Astrocyte (in vitro differentiated cells and primary cell): ENCODE data around the gene SNED1. TPM values are rescaled to one million over a fixed set of nuclear protein-coding genes. Genes with fewer than 3 reads are reported as not detected.

Experiments
- DNase-seq: peaks from one replicate; pipeline ENCODE4 v3.0.0-alpha.2; 2010; ENCODE audit warnings: low read depth
- FAIRE-seq: peaks from 2 replicates; lab custom pipeline; 2011; peaks lifted over from hg19 to GRCh38; lab: Jason Lieb, UNC
- H2AFZ ChIP-seq: 2 replicates; pipeline ENCODE4 v1.6.0; 2012; ENCODE audit warnings: low read depth, low read length, inconsistent platforms
- H3K27ac ChIP-seq: 2 replicates; pipeline ENCODE4 v1.5.1; 2011; ENCODE audit warnings: low read depth, low read length, inconsistent platforms
- H3K27me3 ChIP-seq: 2 replicates; pipeline ENCODE4 v1.6.0; 2011; ENCODE audit warnings: low read length, inconsistent platforms; ENCODE audit not compliant: insufficient read depth
- H3K36me3 ChIP-seq: 2 replicates; pipeline ENCODE4 v1.5.1; 2011; ENCODE audit warnings: low read length, inconsistent platforms; ENCODE audit not compliant: insufficient read depth
- H3K4me1 ChIP-seq: 2 replicates; pipeline ENCODE4 v1.5.1; 2011; ENCODE audit warnings: low read length, inconsistent platforms; ENCODE audit not compliant: insufficient read depth
- H3K4me2 ChIP-seq: 2 replicates; pipeline ENCODE4 v1.6.0; 2012; ENCODE audit warnings: low read length, inconsistent platforms
- H3K4me3 ChIP-seq: 2 replicates; pipeline ENCODE4 v1.5.1; 2011; ENCODE audit warnings: low read depth, mild to moderate bottlenecking, low read length, inconsistent platforms; ENCODE audit not compliant: insufficient read depth
- H3K79me2 ChIP-seq: 2 replicates; pipeline ENCODE4 v1.6.0; 2012; ENCODE audit warnings: mild to moderate bottlenecking, low read length, inconsistent platforms; ENCODE audit not compliant: insufficient read depth
- H3K9ac ChIP-seq: 2 replicates; pipeline ENCODE4 v1.6.0; 2012; ENCODE audit warnings: mild to moderate bottlenecking, low read length, inconsistent platforms
- H3K9me3 ChIP-seq: 2 replicates; pipeline ENCODE4 v1.5.1; 2012; ENCODE audit warnings: low read depth, mild to moderate bottlenecking, low read length, inconsistent platforms; ENCODE audit not compliant: insufficient read depth
- H4K20me1 ChIP-seq: 2 replicates; pipeline ENCODE4 v1.6.0; 2012; ENCODE audit warnings: low read length, inconsistent platforms; ENCODE audit not compliant: insufficient read depth
- H3K27ac Mint-ChIP-seq: one replicate; pipeline ENCODE4 v1.8.0; 2021; ENCODE audit warnings: mild to moderate bottlenecking, mixed read lengths; ENCODE audit not compliant: unreplicated experiment
- H3K27me3 Mint-ChIP-seq: one replicate; pipeline ENCODE4 v1.8.0; 2021; ENCODE audit warnings: low read depth, mixed read lengths; ENCODE audit not compliant: unreplicated experiment
- H3K36me3 Mint-ChIP-seq: one replicate; pipeline ENCODE4 v1.8.0; 2021; ENCODE audit warnings: low read depth, mixed read lengths; ENCODE audit not compliant: unreplicated experiment
- H3K4me1 Mint-ChIP-seq: one replicate; pipeline ENCODE4 v1.8.0; 2021; ENCODE audit warnings: low read depth, mixed read lengths; ENCODE audit not compliant: unreplicated experiment
- H3K4me3 Mint-ChIP-seq: one replicate; pipeline ENCODE4 v1.8.0; 2021; ENCODE audit warnings: mild to moderate bottlenecking, moderate library complexity, mixed read lengths; ENCODE audit not compliant: unreplicated experiment
- H3K9me3 Mint-ChIP-seq: one replicate; pipeline ENCODE4 v1.8.0; 2021; ENCODE audit warnings: mild to moderate bottlenecking, mixed read lengths; ENCODE audit not compliant: unreplicated experiment
- CTCF ChIP-seq: IDR thresholded peaks from 2 replicates; pipeline ENCODE4 v1.5.1; 2011; ENCODE audit warnings: low read depth, mild to moderate bottlenecking, inconsistent platforms, low read length, moderate library complexity; ENCODE audit not compliant: insufficient read depth
- EZH2 ChIP-seq: IDR thresholded peaks from 2 replicates; pipeline ENCODE4 v1.6.1; 2012; ENCODE audit warnings: mild to moderate bottlenecking, low read length, inconsistent platforms; ENCODE audit not compliant: insufficient read depth
- total RNA-seq: library from RNA; stranded (reverse); gene quantifications from 2 replicates; pipeline ENCODE4 v1.2.1, GENCODE V29; 2021

Gene SNED1
- total RNA-seq, 1 donor from 2014 or later, result 0.23 TPM

- Histone ChIP-seq H3K4me1 (peaks cover 8% of the 10 kb centered on the region), H3K79me2 (no peaks in the 10 kb centered on the region), H2AFZ (no peak overlapping the region), H3K4me2 (no peak overlapping the region), H3K36me3 (no peaks in the 10 kb centered on the region), H3K27me3 (no peaks in the 10 kb centered on the region), H4K20me1 (peaks cover 18% of the 10 kb centered on the region), H3K4me3 (no peak overlapping the region), H3K9me3 (peaks cover 13% of the 10 kb centered on the region), H3K27ac (no peak overlapping the region), H3K9ac (no peak overlapping the region)
- no peak for DNase-seq
- Mint-ChIP-seq H3K4me3 (no peak overlapping the region), H3K4me1 (no peaks in the 10 kb centered on the region), H3K27ac (no peak overlapping the region), H3K36me3 (peaks cover 2% of the 10 kb centered on the region), H3K9me3 (peaks cover 32% of the 10 kb centered on the region), H3K27me3 (peaks cover 43% of the 10 kb centered on the region)
- no peak for FAIRE-seq
- TF ChIP-seq CTCF, result no peak
- TF ChIP-seq EZH2, result no peak
Measured at GRCh38 chr2:241000831-241001321, 2.5 kb downstream of the SNED1 start.

GRCh38 chr2:241001413-241002274, 3.2 kb downstream of the SNED1 start:
- Histone ChIP-seq H3K4me1 (peaks cover 8% of the 10 kb centered on the region), H3K27ac (no peak overlapping the region), H3K9ac (no peak overlapping the region), H3K36me3 (no peaks in the 10 kb centered on the region), H3K27me3 (no peaks in the 10 kb centered on the region), H3K79me2 (no peaks in the 10 kb centered on the region), H3K9me3 (peaks cover 13% of the 10 kb centered on the region), H3K4me2 (no peak overlapping the region), H3K4me3 (no peak overlapping the region), H4K20me1 (peaks cover 18% of the 10 kb centered on the region), H2AFZ (no peak overlapping the region)
- Mint-ChIP-seq H3K4me3 (no peak overlapping the region), H3K36me3 (peaks cover 2% of the 10 kb centered on the region), H3K27me3 (peaks cover 45% of the 10 kb centered on the region), H3K4me1 (no peaks in the 10 kb centered on the region), H3K27ac (no peak overlapping the region), H3K9me3 (peaks cover 37% of the 10 kb centered on the region)
- TF ChIP-seq CTCF (no peak), EZH2 (no peak)
- FAIRE-seq, result no peak
- DNase-seq, result no peak
